Suprapubic skin (tissue), 4 donors: ENCODE results near the gene LZTS3.

Experiments used
- CTCF ChIP-seq, 2 donors: fragments of 200-600 bp in 1 of 2; fragments of 450-650 bp in 1 of 2; sonication (generic) in 1 of 2; IDR thresholded peaks; one replicate each; pipeline ENCODE4 v1.5.1; 2016 to 2019; ENCODE audit warnings: antibody characterized with exemption in 2 of 2, mild to moderate bottlenecking in 1 of 2, moderate library complexity in 1 of 2
- EP300 ChIP-seq: sonication (generic); formaldehyde crosslinking; IDR thresholded peaks from one replicate; pipeline ENCODE4 v1.6.1; 2017; ENCODE audit warnings: antibody characterized with exemption
- POLR2A ChIP-seq, 2 donors: fragments of 450-650 bp; IDR thresholded peaks; one replicate each; pipeline ENCODE4 v1.6.1; 2017; ENCODE audit warnings: antibody characterized with exemption in 2 of 2, mild to moderate bottlenecking in 2 of 2, moderate library complexity in 2 of 2
- POLR2AphosphoS5 ChIP-seq, 3 donors: sonication (generic); formaldehyde crosslinking; IDR thresholded peaks; one replicate each; pipeline ENCODE4 v1.6.1; 2017; ENCODE audit warnings: antibody characterized with exemption in 3 of 3

GRCh38 chr20:3194617-3195280 is 21.4 kb upstream of the LZTS3 start:
- TF ChIP-seq CTCF (IDR thresholded peaks at IDR 0.05) (no peak), POLR2A (IDR thresholded peaks at IDR 0.05) (no peak), POLR2AphosphoS5 (IDR thresholded peaks at IDR 0.05) (no peak), EP300 (no peak)
